Gastrocnemius medialis (tissue), 4 donors: ENCODE results near the gene GGTLC3.
"Not testable (repeated sequence)": the region's sequence is repeated elsewhere in the genome, so short reads cannot be mapped to it uniquely, and the experiment has no call there.

Source experiments
- POLR2A ChIP-seq, 2 donors: fragments of 450-650 bp; IDR thresholded peaks; one replicate each; pipeline ENCODE4 v1.6.1; 2017; ENCODE audit warnings: antibody characterized with exemption in 2 of 2, mild to moderate bottlenecking in 2 of 2, moderate library complexity in 2 of 2
- TF ChIP-seq, protein P1 (sequence below), 5 experiments: fragments of 450-650 bp in 3 of 5; fragments of 200-600 bp in 2 of 5; sonication (generic) in 2 of 5; IDR thresholded peaks in 4 of 5; conservative IDR thresholded peaks in 1 of 5; 1 replicate in 4 of 5; 2 replicates in 1 of 5; pipeline ENCODE4 v1.5.1; 2016 to 2019; ENCODE audit warnings: antibody characterized with exemption in 5 of 5, mild to moderate bottlenecking in 3 of 5, moderate library complexity in 3 of 5

DNA sequence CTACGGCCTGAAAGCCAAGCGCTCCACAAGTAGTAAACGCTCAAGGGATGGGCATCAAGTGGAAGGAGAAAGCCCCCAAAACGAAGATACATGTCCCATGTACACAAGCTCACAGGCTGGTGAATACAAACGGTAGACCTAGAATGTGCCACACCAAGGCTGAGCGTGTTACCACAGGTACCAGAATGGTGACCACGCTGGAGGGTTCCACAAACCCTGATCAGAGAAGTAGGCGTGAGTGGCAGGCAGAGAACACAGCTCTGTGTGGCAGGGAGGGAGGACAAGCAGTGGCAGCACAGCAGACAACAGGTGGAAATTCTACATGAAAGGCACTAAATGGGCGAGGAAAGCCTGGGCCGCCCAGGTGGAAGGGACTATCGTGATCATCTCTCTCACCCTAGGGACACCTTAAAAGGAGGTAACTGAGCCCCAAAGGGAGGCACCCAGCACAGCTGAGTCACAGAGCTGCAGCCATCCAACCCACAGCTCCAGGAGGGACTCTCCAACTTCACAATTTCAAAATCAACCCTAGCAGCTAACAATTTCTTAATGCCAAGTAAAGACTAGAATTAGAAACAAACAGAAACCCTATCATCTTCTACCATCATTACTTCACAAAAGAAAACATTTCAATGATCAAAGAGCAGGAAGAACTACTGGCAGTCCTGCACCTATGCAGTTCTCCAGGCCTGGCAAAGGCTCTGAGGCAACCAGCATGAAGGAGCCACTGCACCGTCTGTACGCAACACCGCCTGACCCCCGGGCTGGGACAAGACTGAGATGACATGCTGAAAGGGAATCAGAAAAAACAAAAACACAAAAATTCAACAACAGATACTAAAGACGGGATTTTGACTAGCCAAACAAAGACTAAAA, 42.4 kb upstream of the GGTLC3 start:
- TF ChIP-seq POLR2A (IDR thresholded peaks at IDR 0.05), result not testable (repeated sequence)
- TF ChIP-seq, protein P1, sequence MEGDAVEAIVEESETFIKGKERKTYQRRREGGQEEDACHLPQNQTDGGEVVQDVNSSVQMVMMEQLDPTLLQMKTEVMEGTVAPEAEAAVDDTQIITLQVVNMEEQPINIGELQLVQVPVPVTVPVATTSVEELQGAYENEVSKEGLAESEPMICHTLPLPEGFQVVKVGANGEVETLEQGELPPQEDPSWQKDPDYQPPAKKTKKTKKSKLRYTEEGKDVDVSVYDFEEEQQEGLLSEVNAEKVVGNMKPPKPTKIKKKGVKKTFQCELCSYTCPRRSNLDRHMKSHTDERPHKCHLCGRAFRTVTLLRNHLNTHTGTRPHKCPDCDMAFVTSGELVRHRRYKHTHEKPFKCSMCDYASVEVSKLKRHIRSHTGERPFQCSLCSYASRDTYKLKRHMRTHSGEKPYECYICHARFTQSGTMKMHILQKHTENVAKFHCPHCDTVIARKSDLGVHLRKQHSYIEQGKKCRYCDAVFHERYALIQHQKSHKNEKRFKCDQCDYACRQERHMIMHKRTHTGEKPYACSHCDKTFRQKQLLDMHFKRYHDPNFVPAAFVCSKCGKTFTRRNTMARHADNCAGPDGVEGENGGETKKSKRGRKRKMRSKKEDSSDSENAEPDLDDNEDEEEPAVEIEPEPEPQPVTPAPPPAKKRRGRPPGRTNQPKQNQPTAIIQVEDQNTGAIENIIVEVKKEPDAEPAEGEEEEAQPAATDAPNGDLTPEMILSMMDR (IDR thresholded peaks at IDR 0.05 in 4 of 5, conservative IDR thresholded peaks at IDR 0.05 in 1 of 5), result not testable (repeated sequence)
